Gastroesophageal sphincter (tissue), 3 donors: ENCODE results near the gene SAMD3.
"Not testable (repeated sequence)": the region's sequence is repeated elsewhere in the genome, so short reads cannot be mapped to it uniquely, and the experiment has no call there.

Experiments
- EP300 ChIP-seq: sonication (generic); formaldehyde crosslinking; IDR thresholded peaks from one replicate; pipeline ENCODE4 v1.6.1; 2017; ENCODE audit warnings: antibody characterized with exemption, mild to moderate bottlenecking
- POLR2A ChIP-seq, 2 donors: fragments of 450-650 bp; IDR thresholded peaks; one replicate each; pipeline ENCODE4 v1.6.1; 2017; ENCODE audit warnings: antibody characterized with exemption in 2 of 2, mild to moderate bottlenecking in 2 of 2, moderate library complexity in 1 of 2
- TF ChIP-seq, protein P1 (sequence below), 4 experiments: fragments of 200-600 bp in 2 of 4; fragments of 450-650 bp in 2 of 4; sonication (generic) in 1 of 4; IDR thresholded peaks; one replicate each; pipeline ENCODE4 v1.5.1; 2017 to 2019; ENCODE audit warnings: antibody characterized with exemption in 4 of 4, mild to moderate bottlenecking in 2 of 4, moderate library complexity in 2 of 4

DNA sequence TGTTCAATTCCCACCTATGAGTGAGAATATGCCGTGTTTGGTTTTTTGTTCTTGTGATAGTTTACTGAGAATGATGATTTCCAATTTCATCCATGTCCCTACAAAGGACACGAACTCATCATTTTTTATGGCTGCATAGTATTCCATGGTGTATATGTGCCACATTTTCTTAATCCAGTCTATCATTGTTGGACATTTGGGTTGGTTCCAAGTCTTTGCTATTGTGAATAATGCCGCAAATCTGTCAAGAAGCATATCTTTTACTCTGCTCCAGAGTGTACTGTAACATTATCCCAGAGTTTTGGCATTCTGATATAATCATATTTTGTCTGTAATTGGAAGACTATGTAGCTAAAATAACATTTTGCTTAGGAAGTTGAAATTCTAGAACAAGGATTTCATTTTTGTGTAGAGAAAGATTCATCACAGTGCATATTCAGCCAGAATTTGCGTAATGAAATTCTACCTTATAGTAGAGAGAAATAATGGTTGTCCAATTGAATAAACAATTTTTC lies 105.5 kb downstream of the SAMD3 start:
- TF ChIP-seq, protein P1, sequence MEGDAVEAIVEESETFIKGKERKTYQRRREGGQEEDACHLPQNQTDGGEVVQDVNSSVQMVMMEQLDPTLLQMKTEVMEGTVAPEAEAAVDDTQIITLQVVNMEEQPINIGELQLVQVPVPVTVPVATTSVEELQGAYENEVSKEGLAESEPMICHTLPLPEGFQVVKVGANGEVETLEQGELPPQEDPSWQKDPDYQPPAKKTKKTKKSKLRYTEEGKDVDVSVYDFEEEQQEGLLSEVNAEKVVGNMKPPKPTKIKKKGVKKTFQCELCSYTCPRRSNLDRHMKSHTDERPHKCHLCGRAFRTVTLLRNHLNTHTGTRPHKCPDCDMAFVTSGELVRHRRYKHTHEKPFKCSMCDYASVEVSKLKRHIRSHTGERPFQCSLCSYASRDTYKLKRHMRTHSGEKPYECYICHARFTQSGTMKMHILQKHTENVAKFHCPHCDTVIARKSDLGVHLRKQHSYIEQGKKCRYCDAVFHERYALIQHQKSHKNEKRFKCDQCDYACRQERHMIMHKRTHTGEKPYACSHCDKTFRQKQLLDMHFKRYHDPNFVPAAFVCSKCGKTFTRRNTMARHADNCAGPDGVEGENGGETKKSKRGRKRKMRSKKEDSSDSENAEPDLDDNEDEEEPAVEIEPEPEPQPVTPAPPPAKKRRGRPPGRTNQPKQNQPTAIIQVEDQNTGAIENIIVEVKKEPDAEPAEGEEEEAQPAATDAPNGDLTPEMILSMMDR (IDR thresholded peaks at IDR 0.05) = not testable (repeated sequence)
- not testable (repeated sequence) for TF ChIP-seq EP300; POLR2A (IDR thresholded peaks at IDR 0.05)
